ENCODE measurements around the gene ACOX2.

ACOX2 gene

DNA sequence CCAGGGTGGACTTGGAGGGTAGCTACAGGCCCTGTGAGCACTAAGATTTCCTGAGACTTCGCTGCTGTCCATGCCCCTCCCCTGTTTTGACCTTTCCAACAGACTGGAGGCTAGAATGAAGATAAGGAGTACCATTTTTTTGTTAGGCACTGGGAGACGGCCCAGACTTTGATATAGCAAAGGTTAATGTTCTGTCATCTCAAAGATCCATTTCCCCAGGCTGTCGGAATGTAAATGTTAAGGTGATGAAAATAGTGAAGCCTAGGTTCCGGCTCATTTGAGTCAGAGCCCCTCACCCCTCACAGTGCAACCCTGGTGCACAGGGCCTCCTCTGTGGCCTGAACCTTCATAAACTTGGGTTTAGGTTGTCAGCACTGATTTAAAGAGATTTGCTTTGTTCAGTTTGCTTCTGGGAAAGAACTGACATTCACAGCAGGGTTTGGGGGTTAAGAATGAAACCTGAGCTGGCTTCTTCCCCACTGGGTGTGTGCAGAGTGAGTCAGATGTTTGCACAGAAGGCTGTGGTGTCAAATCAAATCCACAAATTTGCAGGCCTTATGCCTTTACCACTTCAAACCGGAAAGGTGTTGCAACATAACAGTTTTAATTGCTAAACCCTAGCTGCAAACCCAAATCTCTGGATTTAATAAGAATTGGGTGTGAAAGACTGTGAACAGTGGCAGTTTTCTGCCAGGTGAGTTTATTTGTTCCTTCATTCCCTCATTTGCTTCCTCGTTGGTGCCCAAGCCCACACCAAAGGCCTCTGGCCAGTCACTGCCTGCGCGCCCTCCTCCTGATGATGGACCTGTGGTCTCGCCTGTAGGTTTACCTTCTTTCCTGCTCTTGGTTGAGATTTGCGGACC, 65.7 kb downstream of the ACOX2 start:
- peak; percentile 11 for DNase-seq (ENCODE audit: low read depth)

DNA sequence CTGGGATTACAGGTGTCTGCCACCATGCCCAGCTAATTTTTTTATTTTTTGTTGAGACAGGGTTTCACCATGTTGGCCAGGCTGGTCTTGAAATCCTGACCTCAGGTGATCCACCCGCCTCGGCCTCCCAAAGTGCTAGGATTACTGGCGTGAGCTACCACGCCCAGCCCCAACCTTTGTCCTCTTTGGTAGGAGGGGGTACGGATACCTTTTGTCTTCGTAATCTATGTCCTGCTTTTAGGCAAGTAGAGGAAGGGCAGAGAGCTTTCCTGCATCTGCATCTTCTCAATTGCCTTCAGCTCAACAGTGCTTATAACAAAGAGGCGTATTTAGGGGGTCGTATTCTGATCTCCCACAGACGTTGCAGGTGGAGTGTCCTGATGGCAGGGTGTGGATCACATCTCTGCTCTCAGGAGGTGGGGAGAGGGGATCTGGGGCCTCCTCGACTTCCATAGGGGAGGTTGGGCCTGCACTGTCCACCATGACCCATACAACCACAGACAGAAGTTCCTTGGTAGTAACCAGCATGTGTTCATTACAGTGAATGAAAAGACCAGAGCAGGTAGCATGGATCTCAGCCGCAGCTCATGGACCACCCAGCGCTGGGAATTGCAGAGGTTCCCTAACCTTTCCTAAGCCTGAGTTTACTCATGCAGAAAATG, 66.5 kb downstream of the ACOX2 start:
- no peak for DNase-seq (ENCODE audit: low read depth)

DNA sequence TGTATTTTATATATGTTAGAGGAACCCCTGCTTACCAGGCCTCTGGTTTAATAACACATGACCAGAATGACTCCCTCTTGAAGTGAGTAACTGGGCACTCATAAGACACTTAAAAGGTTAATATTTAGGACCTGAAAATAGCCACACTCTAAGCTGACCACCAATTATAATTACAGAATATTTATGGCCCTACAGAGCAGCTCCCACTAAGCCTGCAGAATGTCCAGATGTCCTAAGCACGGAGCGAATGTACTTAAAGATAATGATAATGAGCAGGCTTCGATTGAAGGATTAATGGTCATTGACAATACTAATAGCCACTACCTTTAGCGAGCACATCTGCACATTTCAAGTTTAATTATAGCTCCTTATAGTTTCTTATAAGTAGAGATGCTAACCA, 67.9 kb downstream of the ACOX2 start:
- no peak for DNase-seq (ENCODE audit: low read depth)

DNA sequence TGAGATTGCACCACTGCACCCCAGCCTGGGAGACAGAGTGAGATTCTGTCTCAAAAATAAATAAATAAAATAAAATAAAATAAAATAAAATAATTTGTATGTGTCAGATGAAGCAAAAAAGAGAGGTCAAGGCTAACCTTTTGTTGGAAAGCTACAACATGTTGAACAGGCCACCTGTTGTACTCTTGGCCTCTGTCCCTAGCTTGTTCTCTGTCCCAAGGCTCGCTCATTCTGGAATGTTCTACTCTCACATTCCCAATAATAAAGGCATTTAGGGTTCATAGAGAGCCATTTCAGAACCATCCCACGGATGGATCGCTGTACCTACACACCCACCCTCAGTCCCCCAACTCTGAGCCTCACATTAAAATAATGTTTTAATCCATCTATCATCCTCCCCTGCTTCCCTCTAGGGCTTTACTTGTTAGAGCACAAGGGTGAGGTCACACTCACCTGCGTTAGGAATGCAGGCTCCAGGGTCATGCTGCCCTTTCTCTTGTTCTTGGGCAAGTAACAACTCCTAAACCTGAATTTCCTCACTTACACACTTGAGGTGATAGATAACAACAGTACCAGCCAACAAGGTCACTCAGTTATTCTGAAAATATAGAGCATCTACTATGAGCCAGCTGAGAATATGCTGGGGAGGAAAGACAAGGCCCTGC, 70.0 kb downstream of the ACOX2 start:
- no peak for DNase-seq (ENCODE audit: low read depth)

DNA sequence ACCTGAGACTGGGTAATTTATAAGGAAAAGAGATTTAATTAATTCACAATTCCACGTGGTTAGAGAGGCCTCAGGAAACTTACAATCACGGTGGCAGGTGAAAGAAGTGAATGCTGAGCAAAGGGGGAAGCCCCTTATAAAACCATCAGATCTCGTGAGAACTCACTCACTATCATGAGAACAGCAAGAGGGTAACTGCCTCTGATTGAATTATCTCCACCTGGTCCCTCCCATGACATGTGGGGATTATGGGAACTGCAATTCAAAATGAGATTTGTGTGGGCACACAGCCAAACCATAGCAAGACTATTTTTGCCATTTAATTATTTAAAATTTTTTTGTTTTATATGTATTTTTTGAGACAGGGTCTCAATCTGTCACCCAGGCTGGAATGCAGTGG, 72.1 kb downstream of the ACOX2 start:
- DNase-seq (ENCODE audit: low read depth), result no peak

DNA sequence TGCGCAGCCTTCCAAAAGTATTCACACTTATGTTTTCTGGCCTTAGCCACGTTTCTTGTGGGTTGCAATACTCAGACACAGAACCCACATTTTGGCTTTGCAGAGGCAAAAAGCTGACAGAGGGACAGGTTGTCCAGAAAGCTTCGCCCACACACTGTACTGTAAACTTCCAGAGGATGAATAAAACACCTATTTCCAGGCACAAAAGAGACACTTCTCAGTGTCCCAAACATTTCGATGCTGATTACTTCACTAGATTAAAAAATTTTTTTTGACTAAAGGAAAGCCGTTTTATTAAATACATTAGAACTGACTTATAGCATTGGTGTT, 73.1 kb downstream of the ACOX2 start:
- no peak for DNase-seq (ENCODE audit: low read depth)

DNA sequence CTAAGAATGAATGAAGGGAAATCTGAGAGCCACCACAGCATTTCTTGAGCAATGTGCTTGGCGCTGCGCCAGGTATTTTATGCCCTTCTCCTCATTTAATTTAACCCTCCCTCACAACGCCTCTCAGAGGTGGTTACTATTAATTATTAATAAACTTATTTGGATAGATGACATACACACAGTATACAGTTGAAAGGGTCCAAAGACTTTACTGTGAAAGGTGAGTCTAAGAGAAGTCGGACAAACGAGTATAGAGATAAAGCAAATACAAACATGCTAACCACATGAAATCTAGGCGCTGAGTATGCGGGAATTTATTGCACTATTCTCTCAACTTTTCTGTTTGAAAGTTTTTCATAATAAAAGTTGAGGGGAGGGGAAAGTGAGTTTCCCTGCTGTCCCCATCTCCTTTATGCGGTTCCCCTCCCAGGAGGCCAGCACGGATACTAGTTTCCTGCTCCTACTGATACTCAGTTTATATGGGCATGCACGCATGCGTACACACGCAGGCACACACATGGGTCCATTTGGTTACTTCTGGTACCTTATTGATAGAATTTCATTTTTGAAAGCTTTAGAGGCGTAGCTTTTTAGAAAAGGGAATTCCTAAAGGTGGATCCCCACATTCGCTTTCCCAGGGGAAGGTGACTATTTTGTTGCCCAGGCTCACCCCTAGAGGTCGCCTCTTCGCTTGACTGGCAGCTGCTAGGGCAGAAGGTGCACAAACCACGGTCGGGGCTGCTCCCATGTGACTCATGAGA, 73.6 kb downstream of the ACOX2 start:
- DNase-seq (ENCODE audit: low read depth), result peak; percentile 58

DNA sequence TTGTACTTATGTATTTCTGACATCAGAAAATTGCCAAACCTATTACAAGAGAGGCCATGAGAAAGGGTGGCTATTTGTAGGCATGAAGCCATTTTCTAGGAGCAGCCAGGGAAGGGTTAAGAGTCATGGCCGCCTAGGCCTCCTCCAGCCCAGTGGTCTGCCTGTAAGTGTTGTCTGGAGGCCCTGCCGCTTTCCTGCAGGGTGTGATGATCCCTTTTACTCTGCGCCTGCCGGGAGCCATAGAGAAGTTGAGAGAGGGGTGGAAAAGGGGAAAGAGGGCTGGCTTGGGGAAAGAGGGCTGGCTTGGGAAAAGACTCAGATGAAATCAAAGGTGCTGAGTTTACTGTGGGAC, 74.2 kb downstream of the ACOX2 start:
- no peak for DNase-seq (ENCODE audit: low read depth)

DNA sequence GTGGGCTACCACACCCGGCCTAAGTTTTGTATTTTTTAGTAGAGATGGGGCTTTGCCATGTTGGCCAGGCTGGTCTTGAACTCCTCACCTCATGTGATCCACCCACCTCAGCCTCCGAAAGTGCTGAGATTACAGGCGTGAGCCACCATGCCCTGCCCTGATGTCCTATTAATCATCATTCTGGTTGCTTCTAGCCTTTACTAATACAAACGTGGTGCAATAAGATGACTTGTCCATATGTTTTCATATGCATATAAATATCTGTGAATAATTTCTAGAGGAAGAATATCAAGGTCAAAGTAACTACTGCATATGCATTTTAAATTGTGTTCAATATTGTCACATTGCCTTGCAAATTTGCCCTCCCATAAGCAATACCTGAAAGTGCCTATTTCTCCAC, 77.8 kb downstream of the ACOX2 start:
- DNase-seq (ENCODE audit: low read depth), result no peak
